ELF-1 (cell line): ENCODE results near the gene SIRPA.
"Not testable (repeated sequence)": the region's sequence is repeated elsewhere in the genome, so short reads cannot be mapped to it uniquely, and the experiment has no call there.

ENCODE experiments used
- DNase-seq: peaks from one replicate; pipeline ENCODE4 v3.0.0-alpha.2; 2016; ENCODE audit warnings: low read depth, low spot score

Gene SIRPA

GRCh38 chr20:1906361-1907051, 11.3 kb downstream of the SIRPA start:
- no peak for DNase-seq

- no peak for DNase-seq
These were observed 12.4 kb downstream of the SIRPA start for GRCh38 chr20:1907586-1907985.

- DNase-seq: no peak
These were observed 13.0 kb downstream of the SIRPA start for GRCh38 chr20:1908191-1908590.

- no peak for DNase-seq
These were observed 13.9 kb downstream of the SIRPA start for GRCh38 chr20:1909097-1909496.

GRCh38 chr20:1911536-1911935, 16.3 kb downstream of the SIRPA start:
- no peak for DNase-seq

DNA sequence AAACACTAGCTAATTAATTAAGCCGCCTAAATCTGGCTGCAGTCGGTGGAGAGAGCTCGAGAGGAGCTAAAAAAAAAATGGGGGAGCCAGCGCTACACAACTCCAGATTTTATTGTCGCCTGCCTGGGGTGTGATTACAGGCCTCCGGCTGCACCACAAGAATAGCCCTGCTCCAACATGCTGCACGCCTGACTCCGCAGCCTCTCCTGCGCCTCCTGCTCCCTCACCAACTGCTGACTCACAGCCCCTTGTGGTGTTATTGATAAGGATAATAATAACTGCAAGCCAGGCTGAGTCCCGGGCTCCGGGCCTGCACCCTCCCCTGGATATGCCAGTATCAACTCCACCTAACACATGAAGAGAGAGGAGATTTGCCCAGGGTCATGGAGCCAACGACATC, 16.8 kb downstream of the SIRPA start:
- no peak for DNase-seq

GRCh38 chr20:1912646-1913045, 17.4 kb downstream of the SIRPA start:
- no peak for DNase-seq

DNA sequence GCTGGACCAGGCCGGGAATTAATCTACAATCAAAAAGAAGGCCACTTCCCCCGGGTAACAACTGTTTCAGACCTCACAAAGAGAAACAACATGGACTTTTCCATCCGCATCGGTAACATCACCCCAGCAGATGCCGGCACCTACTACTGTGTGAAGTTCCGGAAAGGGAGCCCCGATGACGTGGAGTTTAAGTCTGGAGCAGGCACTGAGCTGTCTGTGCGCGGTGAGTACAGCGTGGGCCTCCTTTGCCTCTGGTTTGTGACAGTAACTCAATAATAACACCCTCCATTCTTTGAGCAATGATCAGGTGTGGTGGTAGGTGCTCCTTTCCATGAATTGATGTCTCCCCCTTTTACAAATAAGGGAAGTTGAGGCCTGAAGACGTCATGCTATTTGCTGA, 20.0 kb downstream of the SIRPA start:
- DNase-seq: not testable (repeated sequence)

- no peak for DNase-seq
These were observed 20.5 kb downstream of the SIRPA start for GRCh38 chr20:1915725-1916124.

- DNase-seq: no peak
These were observed 22.6 kb downstream of the SIRPA start for GRCh38 chr20:1917786-1918185.

- no peak for DNase-seq
These were observed 23.4 kb downstream of the SIRPA start for GRCh38 chr20:1918491-1919165.

GRCh38 chr20:1920252-1920651, 25.0 kb downstream of the SIRPA start:
- DNase-seq: no peak

DNA sequence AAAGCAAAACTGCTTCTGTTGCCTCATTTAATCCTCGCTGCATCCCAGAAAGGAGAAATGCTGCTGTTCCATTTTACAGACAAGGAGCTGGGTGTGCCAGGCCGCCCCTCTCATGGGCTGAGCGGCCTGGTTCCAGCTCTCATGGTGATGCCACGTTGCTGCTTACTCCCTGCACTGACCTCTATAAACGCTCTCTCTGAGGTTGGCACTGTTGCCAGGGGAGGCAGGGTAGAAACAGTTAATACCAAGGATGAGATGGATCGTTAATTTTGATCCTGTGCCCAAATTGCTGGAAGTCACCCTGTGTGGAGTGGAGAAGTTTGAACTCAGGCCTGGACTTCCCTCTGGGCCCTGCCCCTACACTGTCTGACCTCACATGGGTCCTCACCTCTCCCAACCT, 25.6 kb downstream of the SIRPA start:
- DNase-seq: no peak

- DNase-seq: not testable (repeated sequence)
These were observed 26.8 kb downstream of the SIRPA start for GRCh38 chr20:1921985-1922384.

DNA sequence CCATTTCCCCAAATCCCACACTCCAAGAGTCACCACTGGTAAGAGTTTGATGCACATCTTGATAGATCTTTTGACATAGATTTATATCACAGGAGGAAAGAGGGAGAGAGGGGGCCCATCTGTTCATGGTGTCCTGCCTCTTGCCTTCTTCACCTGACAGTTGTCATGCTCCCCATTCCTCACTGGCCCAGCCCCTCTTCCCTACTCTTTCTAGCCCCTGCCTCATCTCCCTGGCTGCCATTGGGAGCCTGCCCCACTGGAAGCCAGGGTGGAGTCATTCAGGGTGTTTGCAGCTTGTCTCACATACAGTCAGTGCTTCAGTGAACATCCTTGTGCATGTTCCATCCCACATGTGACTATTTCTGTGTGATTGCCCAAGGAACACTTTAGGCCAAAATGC, 27.6 kb downstream of the SIRPA start:
- no peak for DNase-seq

DNA sequence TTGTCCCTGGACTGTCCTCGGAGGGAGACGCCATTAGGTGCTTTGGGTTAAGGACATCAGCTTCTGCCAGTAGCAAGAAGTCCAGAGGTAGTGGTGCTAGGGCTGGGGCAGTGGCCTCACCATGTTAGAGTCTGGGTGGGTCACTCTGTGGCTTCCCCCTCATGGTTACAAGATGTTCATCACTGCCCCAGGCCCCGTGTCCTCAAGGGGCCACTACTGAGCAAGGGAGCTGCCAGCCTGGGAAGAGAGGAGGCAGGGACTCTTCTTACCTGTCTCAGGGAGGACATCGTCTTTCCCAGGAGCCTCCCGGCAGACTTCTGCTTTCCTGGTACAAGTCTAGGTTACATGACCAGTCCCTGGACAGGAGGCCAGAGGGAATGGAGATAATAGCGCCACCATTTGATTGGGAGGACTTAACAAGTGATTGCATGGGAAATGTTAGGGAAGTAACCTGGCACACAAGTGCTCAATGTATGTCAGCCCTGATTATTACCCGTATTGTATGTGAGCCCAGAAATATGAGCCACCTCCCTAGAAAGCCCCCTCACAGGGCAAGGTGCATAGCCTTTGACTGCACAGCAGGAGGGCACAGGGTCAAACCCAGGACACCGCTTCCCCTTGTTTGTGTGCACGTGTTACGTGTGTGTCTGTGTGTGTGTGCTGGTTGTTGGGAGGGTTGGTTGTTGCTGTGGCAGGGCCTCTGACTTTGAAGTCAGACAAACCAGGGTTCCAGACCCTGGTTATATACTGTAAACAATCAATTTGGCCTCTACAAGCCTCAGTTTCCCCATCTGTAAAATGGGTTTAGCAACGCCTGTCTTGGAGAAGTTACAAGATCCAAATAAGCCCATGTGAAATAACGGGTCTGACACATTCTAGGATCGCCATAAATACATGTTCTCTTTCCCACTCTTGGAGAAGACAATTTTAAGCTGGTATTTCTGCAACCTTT, 30.0 kb downstream of the SIRPA start:
- DNase-seq: no peak

- no peak for DNase-seq
These were observed 31.0 kb downstream of the SIRPA start for GRCh38 chr20:1926237-1926636.

DNA sequence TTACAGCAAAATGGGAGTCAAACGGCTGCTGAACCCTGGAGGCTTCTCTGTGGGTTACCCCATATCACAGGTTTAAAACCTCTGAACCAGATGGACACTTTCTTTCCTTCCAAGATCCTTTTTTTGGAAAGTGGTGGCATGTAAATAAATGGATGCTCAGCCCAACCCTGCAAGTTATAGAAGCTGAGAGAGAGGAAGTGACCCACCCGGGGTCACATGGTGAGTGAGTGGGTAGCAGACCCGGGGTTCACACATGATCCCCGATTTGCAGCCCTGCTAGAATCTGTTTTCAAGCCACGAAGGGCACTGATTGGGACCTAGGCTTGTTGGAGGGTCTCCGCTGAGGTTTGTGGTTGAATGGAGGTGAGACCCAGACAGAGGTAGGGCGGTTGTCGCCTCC, 32.0 kb downstream of the SIRPA start:
- DNase-seq: no peak

- DNase-seq: no peak
These were observed 32.9 kb downstream of the SIRPA start for GRCh38 chr20:1928154-1928553.

- DNase-seq: no peak
These were observed 33.6 kb downstream of the SIRPA start for GRCh38 chr20:1928782-1929181.

GRCh38 chr20:1929460-1929859, 34.3 kb downstream of the SIRPA start:
- no peak for DNase-seq

DNA sequence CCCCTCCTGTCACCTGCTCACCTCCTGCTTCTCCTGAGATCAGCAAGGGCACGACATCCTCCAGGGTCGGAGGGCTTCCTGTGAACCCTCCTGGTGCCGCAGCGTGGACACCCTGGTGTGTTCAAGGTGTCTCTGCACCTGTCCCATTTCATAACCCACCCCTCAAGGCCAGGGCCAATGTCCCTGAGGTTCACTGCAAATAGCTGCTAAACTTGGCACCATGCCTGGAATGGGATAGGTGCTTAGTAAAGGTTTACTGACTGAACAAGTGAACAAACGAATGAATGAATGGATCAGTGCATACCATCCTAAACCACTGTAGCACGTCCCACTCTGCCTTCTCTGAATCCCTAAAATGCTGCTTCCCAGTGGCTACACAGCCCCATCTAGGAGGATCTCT, 35.0 kb downstream of the SIRPA start:
- DNase-seq: no peak
